Testis (tissue), 3 donors: ENCODE data around the gene CLDN5. TPM values are rescaled to one million over a fixed set of nuclear protein-coding genes. Genes with fewer than 3 reads are reported as not detected.

Experiments
- DNase-seq: peaks from one replicate; pipeline ENCODE4 v3.0.0-alpha.2; 2019
- H3K27ac ChIP-seq, 2 donors: fragments of 200-600 bp; sonication (generic); one replicate each; pipeline ENCODE4 v1.5.1; 2019
- H3K27me3 ChIP-seq: fragments of 200-600 bp; sonication (generic); one replicate; pipeline ENCODE4 v1.5.1; 2019
- H3K36me3 ChIP-seq: fragments of 200-600 bp; sonication (generic); one replicate; pipeline ENCODE4 v1.5.1; 2017; ENCODE audit warnings: low read depth; ENCODE audit errors: missing control alignments
- H3K4me1 ChIP-seq: fragments of 200-600 bp; sonication (generic); one replicate; pipeline ENCODE4 v1.5.1; 2019
- H3K4me3 ChIP-seq, 2 donors: fragments of 200-600 bp; sonication (generic); one replicate each; pipeline ENCODE4 v1.5.1; 2017 to 2019
- H3K9me3 ChIP-seq: fragments of 200-600 bp; sonication (generic); one replicate; pipeline ENCODE4 v1.5.1; 2017
- CTCF ChIP-seq, 3 experiments: fragments of 450-650 bp in 2 of 3; fragments of 200-600 bp in 1 of 3; sonication (generic) in 1 of 3; IDR thresholded peaks; one replicate each; pipeline ENCODE4 v1.5.1; 2016 to 2019; ENCODE audit warnings: antibody characterized with exemption in 3 of 3, mild to moderate bottlenecking in 2 of 3, moderate library complexity in 1 of 3
- POLR2A ChIP-seq: fragments of 450-650 bp; IDR thresholded peaks from one replicate; pipeline ENCODE4 v1.6.1; 2017; ENCODE audit warnings: antibody characterized with exemption, mild to moderate bottlenecking, moderate library complexity
- WGBS, 2 donors: methylation state at CpG; one replicate each; pipeline ENCODE4 v1.1.5; 2018; 5-methylcytosine and 5-hydroxymethylcytosine counted together
- intact Hi-C: fragments of 100-400 bp; cut with DNase I; formaldehyde crosslinking; loops from one replicate; pipeline ENCODE4 v1.15.1; 2023; ENCODE audit warnings: low total_unique reads
- polyA plus RNA-seq: library from polyadenylated mRNA; stranded (reverse); fragments of 350-450 nt; fragmentation: Illumina TruSeq; extraction: RNeasy Lipid Tissue Mini Kit (QIAGEN cat#74804); gene quantifications from one replicate; pipeline ENCODE4 v1.2.3, GENCODE V29; 2014; ENCODE audit warnings: low read depth, low replicate concordance; ENCODE audit not compliant: insufficient read depth
- total RNA-seq, 2 donors: library from RNA; depleted of rRNA; stranded (reverse); fragments of >200 nt; gene quantifications; one replicate each; pipeline ENCODE4 v1.2.3, GENCODE V29; 2016

CLDN5 gene
- total and polyA plus RNA-seq, 3 donors from 2014 or later: 10.4 to 42.0 (median 29.2) TPM

GRCh38 chr22:19476023-19476422 is 48.2 kb downstream of the CLDN5 start:
- Histone ChIP-seq H3K4me1 (peaks cover 34% of the 10 kb centered on the region), H3K36me3 (no peaks in the 10 kb centered on the region), H3K27ac (no peak overlapping the region), H3K9me3 (no peaks in the 10 kb centered on the region), H3K4me3 (no peak overlapping the region), H3K27me3 (no peaks in the 10 kb centered on the region)
- TF ChIP-seq CTCF (IDR thresholded peaks at IDR 0.05): no peak
- TF ChIP-seq POLR2A: no peak
- 59 to 64% methylated on average over 3 of the region's 3 CpGs for WGBS, 2 donors
- DNase-seq: no peak
- intact Hi-C loops: no loop called here

- WGBS, 2 donors: 68 to 69% methylated on average over 3 of the region's 3 CpGs
- no peaks in the 10 kb centered on the region for H3K9me3 ChIP-seq
- peaks cover 29% of the 10 kb centered on the region for H3K4me1 ChIP-seq
- intact Hi-C loops: no loop called here
- no peak overlapping the region for H3K4me3 ChIP-seq
- no peak overlapping the region for H3K27ac ChIP-seq
- no peaks in the 10 kb centered on the region for H3K27me3 ChIP-seq
- TF ChIP-seq CTCF (IDR thresholded peaks at IDR 0.05) (no peak), POLR2A (no peak)
- no peaks in the 10 kb centered on the region for H3K36me3 ChIP-seq
- DNase-seq: no peak
Observed at GRCh38 chr22:19473578-19473977, 50.6 kb downstream of the CLDN5 start.

Other genes with a start within 250 kb of the CLDN5 start
- 10 to 100 TPM; 46.6 to 54.4 TPM for gene CLTCL1, start 232.7 kb downstream of the CLDN5 start, total RNA-seq
- gene CLTCL1, start 232.7 kb downstream of the CLDN5 start, polyA plus RNA-seq: 107 TPM
- 10 to 100 TPM; 21.8 to 25.7 TPM for gene HIRA, start 92.7 kb downstream of the CLDN5 start, total RNA-seq
- 17.7 TPM for gene HIRA, start 92.7 kb downstream of the CLDN5 start, polyA plus RNA-seq
- gene MRPL40, start 91.9 kb downstream of the CLDN5 start, total RNA-seq: 10 to 100 TPM; 28.9 to 29.2 TPM
- gene MRPL40, start 91.9 kb downstream of the CLDN5 start, polyA plus RNA-seq: 53.8 TPM
- gene C22orf39, start 76.7 kb downstream of the CLDN5 start, total RNA-seq: 10 to 100 TPM; 60.9 to 64.1 TPM
- 38.7 TPM for gene C22orf39, start 76.7 kb downstream of the CLDN5 start, polyA plus RNA-seq
- 10 to 100 TPM; 46.1 to 54.5 TPM for gene UFD1, start 45.2 kb downstream of the CLDN5 start, total RNA-seq
- gene UFD1, start 45.2 kb downstream of the CLDN5 start, polyA plus RNA-seq: 86.6 TPM
- 10 to 100 TPM; 38.8 to 43.7 TPM for gene CDC45, start 44.5 kb downstream of the CLDN5 start, total RNA-seq
- gene CDC45, start 44.5 kb downstream of the CLDN5 start, polyA plus RNA-seq: 47.2 TPM
- 10 to 100 TPM; 68.9 to 89.3 TPM for gene SEPTIN5, start 190.1 kb upstream of the CLDN5 start, total RNA-seq
- 33.9 TPM for gene SEPTIN5, start 190.1 kb upstream of the CLDN5 start, polyA plus RNA-seq
- gene GP1BB, start 199.1 kb upstream of the CLDN5 start, total RNA-seq: 10 to 100 TPM; 28.0 to 65.1 TPM
- not detected for gene GP1BB, start 199.1 kb upstream of the CLDN5 start, polyA plus RNA-seq
- gene TBX1, start 236.4 kb upstream of the CLDN5 start, total RNA-seq: 10 to 100 TPM; 23.3 to 43.4 TPM
- 18.1 TPM for gene TBX1, start 236.4 kb upstream of the CLDN5 start, polyA plus RNA-seq